GM19463 (cell line): Measurements from ENCODE around the gene THSD8.
A peak's percentile ranks its signal among the peaks of the same experiment; 100 is the strongest.
"Not testable (repeated sequence)": the region's sequence is repeated elsewhere in the genome, so short reads cannot be mapped to it uniquely, and the experiment has no call there.

Source experiments
- ATAC-seq: cut with Tn5 transposase; IDR thresholded peaks from one replicate; pipeline ENCODE4 v1.9.1; 2021; ENCODE audit warnings: mild to moderate bottlenecking, moderate library complexity; ENCODE audit not compliant: unreplicated experiment

The THSD8 gene

GRCh38 chr19:12792051-12792852 is 9.6 kb upstream of the THSD8 start:
- no peak for ATAC-seq

- ATAC-seq = no peak
These were observed 9.0 kb upstream of the THSD8 start for GRCh38 chr19:12792853-12793289.

GRCh38 chr19:12793290-12794195 is 8.3 kb upstream of the THSD8 start:
- ATAC-seq = peak; percentile 28

GRCh38 chr19:12794196-12794941 is 7.5 kb upstream of the THSD8 start:
- ATAC-seq = no peak

DNA sequence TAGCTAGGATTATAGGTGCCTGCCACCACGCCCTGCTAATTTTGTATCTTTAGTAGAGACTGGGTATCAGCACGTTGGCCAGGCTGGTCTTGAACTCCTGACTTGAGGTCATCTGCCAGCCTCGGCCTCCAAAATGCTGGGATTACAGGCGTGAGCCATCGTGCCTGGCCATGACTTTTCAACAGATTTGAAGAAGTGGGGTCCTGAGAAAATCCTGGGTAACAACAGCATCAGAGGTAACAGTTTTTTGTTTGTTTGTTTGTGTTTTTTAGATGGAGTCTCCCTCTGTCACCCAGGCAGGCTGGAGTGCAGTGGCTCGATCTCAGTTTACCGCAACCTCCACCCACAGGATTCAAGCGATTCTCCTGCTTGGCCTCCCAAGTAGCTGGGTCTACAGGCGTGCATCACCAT is 6.9 kb upstream of the THSD8 start:
- ATAC-seq = no peak

DNA sequence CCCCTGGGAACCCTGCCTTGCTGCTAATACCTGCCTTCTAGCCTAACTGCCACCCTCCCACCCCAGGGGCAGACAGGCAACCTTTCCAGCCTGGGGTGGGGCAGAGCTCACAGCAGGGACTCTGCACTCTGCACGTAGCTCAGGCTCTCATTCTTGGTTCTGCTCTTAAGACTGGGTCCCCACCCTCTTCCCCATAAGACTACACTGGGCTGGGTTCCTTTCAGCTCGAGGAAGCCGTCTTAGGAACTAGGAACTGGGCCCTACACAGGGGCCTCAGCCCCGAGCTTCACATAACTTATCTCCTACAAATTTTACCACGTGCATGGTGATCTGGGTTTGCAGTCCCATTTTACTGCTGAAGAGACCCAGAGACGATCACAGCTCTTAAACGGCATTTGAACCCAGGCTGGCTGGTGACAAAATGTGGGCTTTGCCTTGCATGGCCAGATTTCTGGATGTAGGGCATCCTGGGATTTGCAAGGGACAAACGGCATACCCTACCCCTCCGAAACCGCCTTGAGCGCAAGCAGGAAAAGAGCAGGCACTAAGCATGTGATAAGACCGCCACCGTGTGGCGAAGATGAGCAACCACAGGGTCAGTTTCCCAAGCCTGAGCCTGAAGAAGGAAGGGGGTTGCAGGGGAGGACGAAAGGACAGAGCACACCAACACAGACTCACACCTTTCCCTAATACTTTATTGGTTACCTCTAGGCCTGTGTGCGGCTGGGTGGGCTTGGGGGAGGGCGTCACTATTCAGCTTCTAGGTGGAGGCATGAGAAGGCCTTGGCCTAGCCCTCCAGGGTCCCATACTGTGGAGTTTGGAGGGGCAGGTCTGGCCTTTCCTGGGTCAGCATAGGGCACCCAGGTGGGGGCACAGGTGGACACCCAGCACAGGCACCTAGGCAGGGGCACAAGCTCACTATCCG is 5.5 kb upstream of the THSD8 start:
- ATAC-seq = no peak

DNA sequence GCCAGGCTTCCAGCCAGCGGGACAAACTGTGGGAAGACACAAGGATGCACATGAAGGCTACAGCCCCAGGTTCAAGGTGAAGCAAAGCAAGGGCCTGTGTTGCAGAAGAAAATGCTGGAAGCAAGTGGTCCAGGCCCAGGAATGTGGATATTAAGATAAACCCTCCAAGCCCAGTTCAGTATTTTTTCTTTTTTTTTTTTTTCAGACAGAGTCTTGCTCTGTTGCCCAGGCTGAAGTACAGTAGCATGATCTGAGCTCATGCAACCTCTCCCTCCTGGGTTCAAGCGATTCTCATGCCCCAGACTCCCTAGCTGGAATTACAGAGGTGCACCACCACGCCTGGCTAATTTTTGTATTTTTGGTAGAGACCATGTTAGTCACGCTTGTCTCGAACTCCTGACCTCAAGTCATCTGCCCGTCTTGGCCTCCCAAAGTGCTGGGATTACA is 4.7 kb upstream of the THSD8 start:
- no peak for ATAC-seq

GRCh38 chr19:12797607-12798006 is 4.3 kb upstream of the THSD8 start:
- ATAC-seq = not testable (repeated sequence)

GRCh38 chr19:12799742-12800465 is 2.0 kb upstream of the THSD8 start:
- ATAC-seq = no peak

GRCh38 chr19:12800466-12800770 is 1.5 kb upstream of the THSD8 start:
- no peak for ATAC-seq

GRCh38 chr19:12800923-12801465 is 875 bp upstream of the THSD8 start:
- no peak for ATAC-seq

- ATAC-seq = no peak
These were observed 618 bp downstream of the THSD8 start for GRCh38 chr19:12802267-12803106.

DNA sequence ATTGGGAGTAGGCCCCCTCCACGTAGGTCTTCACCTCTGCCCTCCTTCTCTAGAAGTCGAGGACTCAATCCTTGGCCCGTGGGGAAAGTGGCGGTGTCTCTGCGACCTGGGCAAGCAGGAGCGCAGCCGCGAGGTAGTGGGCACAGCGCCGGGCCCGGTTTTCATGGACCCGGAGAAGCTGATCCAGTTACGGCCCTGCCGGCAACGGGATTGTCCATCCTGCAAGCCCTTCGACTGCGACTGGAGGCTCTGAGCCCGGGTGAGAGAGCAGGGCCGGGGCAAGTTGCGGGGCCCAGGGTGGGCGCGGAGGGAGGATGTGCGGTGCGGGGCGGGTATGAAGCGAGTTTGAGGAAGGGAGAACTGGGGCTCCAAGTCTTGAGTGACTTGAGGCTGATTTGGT is 2.2 kb downstream of the THSD8 start:
- ATAC-seq = no peak

GRCh38 chr19:12806242-12807081 is 4.6 kb downstream of the THSD8 start, which contains the start of gene RNASEH2A:
TSS of gene RNASEH2A (plus strand) at chr19:12806584. CDS start at chr19:12806674, 90 bp downstream.
- peak; percentile 90 for ATAC-seq

- ATAC-seq = no peak
These were observed 13.2 kb downstream of the THSD8 start for GRCh38 chr19:12815088-12815487.

DNA sequence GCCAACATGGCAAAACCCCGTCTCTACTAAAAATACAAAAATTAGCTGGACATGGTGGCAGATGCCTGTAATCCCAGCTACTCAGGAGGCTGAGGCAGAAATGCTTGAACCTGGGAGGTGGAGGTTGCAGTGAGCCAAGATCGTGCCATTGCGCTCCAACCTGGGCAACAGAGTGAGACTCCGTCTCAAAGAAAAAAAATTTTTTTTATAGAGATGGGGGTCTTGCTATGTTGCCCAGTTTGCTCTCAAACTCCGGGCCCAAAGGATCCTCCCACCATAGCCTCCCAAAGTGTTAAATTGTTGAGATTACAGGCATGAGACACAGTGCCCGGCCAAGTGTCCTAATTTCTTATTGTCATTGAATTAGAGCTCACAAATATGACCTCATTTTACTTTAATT is 15.3 kb downstream of the THSD8 start:
- not testable (repeated sequence) for ATAC-seq

- not testable (repeated sequence) for ATAC-seq
These were observed 15.9 kb downstream of the THSD8 start for GRCh38 chr19:12817810-12818209.
